IMR-90 (cell line): ENCODE measurements around the gene TCHP. TPM values are rescaled to one million over a fixed set of nuclear protein-coding genes. Genes with fewer than 3 reads are reported as not detected.

Experiments used
- ATAC-seq: fragments of 200-7000 bp; cut with Tn5 transposase; 2 replicates; pipeline ENCODE4 v1.9.1; 2020; ENCODE audit warnings: low read depth, mild to moderate bottlenecking, moderate library complexity
- BruUV-seq: library from RNA; stranded (reverse); fragments of 400-500 nt; replicated peaks from 2 replicates; lab custom pipeline; 2021; lab: Mats Ljungman, UMichigan
- CTCF ChIA-PET: fragments of 300-600 bp; formaldehyde crosslinking; extraction: SDS; loops from one replicate; lab custom pipeline; 2021; ENCODE audit warnings: antibody characterized with exemption; lab: Yijun Ruan, JAX
- POLR2A ChIA-PET: fragments of 300-600 bp; sonication (Branson Sonifier 250); formaldehyde crosslinking; loops from one replicate; lab custom pipeline; 2022; ENCODE audit warnings: antibody characterized with exemption; ENCODE audit not compliant: unreplicated experiment; lab: Charles Lee
- DNase-seq: peaks from one replicate; pipeline ENCODE4 v3.0.0; 2013
- H2AFZ ChIP-seq: replicated peaks from 2 replicates; pipeline ENCODE3; 2013; ENCODE audit warnings: low read length, mild to moderate bottlenecking; ENCODE audit not compliant: poor library complexity
- H2AK5ac ChIP-seq: 2 replicates; pipeline ENCODE4 v1.6.1; 2013; ENCODE audit warnings: low read depth, low read length, inconsistent platforms
- H2AK9ac ChIP-seq: replicated peaks from 2 replicates; pipeline ENCODE3; 2013; ENCODE audit warnings: mild to moderate bottlenecking, low read depth, low read length, moderate library complexity; ENCODE audit not compliant: poor library complexity
- H2BK120ac ChIP-seq: 2 replicates; pipeline ENCODE4 v1.6.1; 2013; ENCODE audit warnings: low read depth, low read length, inconsistent platforms
- H2BK15ac ChIP-seq: 3 replicates; pipeline ENCODE4 v1.6.1; 2013; ENCODE audit warnings: low read depth, low read length, inconsistent platforms
- H2BK20ac ChIP-seq: 2 replicates; pipeline ENCODE4 v1.6.1; 2013; ENCODE audit warnings: low read depth, mild to moderate bottlenecking, inconsistent platforms, low read length, moderate library complexity
- H2BK5ac ChIP-seq: 2 replicates; pipeline ENCODE4 v1.6.1; 2013; ENCODE audit warnings: mild to moderate bottlenecking, low read depth, low read length, inconsistent platforms; ENCODE audit not compliant: poor library complexity, severe bottlenecking
- H3K14ac ChIP-seq: replicated peaks from 2 replicates; pipeline ENCODE4 v1.6.1; 2013; ENCODE audit warnings: low read depth, low read length, inconsistent platforms
- H3K18ac ChIP-seq: 2 replicates; pipeline ENCODE4 v1.6.1; 2013; ENCODE audit warnings: low read depth, low read length, control low read depth
- H3K23ac ChIP-seq: 2 replicates; pipeline ENCODE4 v1.6.1; 2013; ENCODE audit warnings: low read depth, low read length, inconsistent platforms
- H3K27ac ChIP-seq: 2 replicates; pipeline ENCODE4 v1.5.1; 2013; ENCODE audit warnings: mild to moderate bottlenecking, control low read depth, low read length; ENCODE audit not compliant: insufficient read depth
- H3K27me3 ChIP-seq: 2 replicates; pipeline ENCODE4 v1.6.1; 2013; ENCODE audit warnings: low read length; ENCODE audit not compliant: control insufficient read depth, insufficient read depth
- H3K36me3 ChIP-seq: 2 replicates; pipeline ENCODE4 v1.6.1; 2013; ENCODE audit warnings: low read length, mixed read lengths; ENCODE audit not compliant: control insufficient read depth, insufficient read depth
- H3K4ac ChIP-seq: 2 replicates; pipeline ENCODE4 v1.6.1; 2013; ENCODE audit warnings: low read depth, low read length, inconsistent platforms
- H3K4me1 ChIP-seq: 2 replicates; pipeline ENCODE4 v1.6.1; 2013; ENCODE audit warnings: low read length, mixed read lengths; ENCODE audit not compliant: control insufficient read depth, insufficient read depth
- H3K4me2 ChIP-seq: 2 replicates; pipeline ENCODE4 v1.6.1; 2013; ENCODE audit warnings: low read depth, mild to moderate bottlenecking, control low read depth, low read length, moderate library complexity
- H3K4me3 ChIP-seq: 2 replicates; pipeline ENCODE4 v1.5.1; 2013; ENCODE audit warnings: low read depth, mild to moderate bottlenecking, control low read depth, low read length, moderate library complexity; ENCODE audit not compliant: insufficient read depth
- H3K56ac ChIP-seq: 2 replicates; pipeline ENCODE4 v1.6.1; 2013; ENCODE audit warnings: low read length, inconsistent platforms; ENCODE audit not compliant: insufficient read depth; ENCODE audit errors: extremely low read depth
- H3K79me1 ChIP-seq, 2 experiments: 2 replicates each; pipeline ENCODE4 v1.6.1; 2013; ENCODE audit warnings: low read length in 2 of 2, inconsistent platforms in 1 of 2, low read depth in 1 of 2
- H3K9ac ChIP-seq: 2 replicates; pipeline ENCODE4 v1.6.1; 2013; ENCODE audit warnings: low read depth, low read length, control low read depth
- H3K9me1 ChIP-seq: 2 replicates; pipeline ENCODE4 v1.6.1; 2013; ENCODE audit warnings: low read length, inconsistent platforms; ENCODE audit not compliant: insufficient read depth
- H3K9me3 ChIP-seq: 2 replicates; pipeline ENCODE4 v1.6.1; 2013; ENCODE audit warnings: low read length; ENCODE audit not compliant: control insufficient read depth, insufficient read depth
- H4K20me1 ChIP-seq: 2 replicates; pipeline ENCODE4 v1.6.1; 2013; ENCODE audit warnings: low read length, inconsistent platforms; ENCODE audit not compliant: insufficient read depth
- H4K5ac ChIP-seq: 2 replicates; pipeline ENCODE4 v1.6.1; 2013; ENCODE audit warnings: mild to moderate bottlenecking, low read depth, low read length, control low read depth
- H4K8ac ChIP-seq, 2 experiments: 2 replicates each; pipeline ENCODE4 v1.6.1; 2013; ENCODE audit warnings: low read depth in 2 of 2, low read length in 2 of 2, control low read depth in 1 of 2, inconsistent platforms in 1 of 2
- H4K91ac ChIP-seq: 2 replicates; pipeline ENCODE4 v1.6.1; 2013; ENCODE audit warnings: low read depth, low read length, inconsistent platforms; ENCODE audit not compliant: insufficient read depth
- CEBPB ChIP-seq: IDR thresholded peaks from 2 replicates; pipeline ENCODE4 v1.6.1; 2012; ENCODE audit warnings: low read depth, low read length, improper control_type of control experiment
- CHD1 ChIP-seq: IDR thresholded peaks from 2 replicates; pipeline ENCODE4 v1.6.1; 2012; ENCODE audit warnings: low read depth, low read length, improper control_type of control experiment
- ELK1 ChIP-seq: fragments of 150-350 bp; IDR thresholded peaks from 2 replicates; pipeline ENCODE4 v1.6.1; 2016; ENCODE audit warnings: low read depth, mild to moderate bottlenecking, low read length, moderate library complexity, borderline replicate concordance
- FOS ChIP-seq: fragments of 150-350 bp; IDR thresholded peaks from 2 replicates; pipeline ENCODE4 v1.6.1; 2016; ENCODE audit warnings: low read depth, low read length
- MAFK ChIP-seq: IDR thresholded peaks from 2 replicates; pipeline ENCODE4 v1.6.1; 2012; ENCODE audit warnings: low read depth, low read length, improper control_type of control experiment
- MAZ ChIP-seq: IDR thresholded peaks from 2 replicates; pipeline ENCODE4 v1.6.1; 2012; ENCODE audit warnings: low read depth, mild to moderate bottlenecking, low read length, improper control_type of control experiment, moderate library complexity, borderline replicate concordance
- MXI1 ChIP-seq: IDR thresholded peaks from 2 replicates; pipeline ENCODE4 v1.6.1; 2012; ENCODE audit warnings: low read depth, mild to moderate bottlenecking, low read length, moderate library complexity, borderline replicate concordance
- NFE2L2 ChIP-seq: fragments of 150-350 bp; IDR thresholded peaks from 2 replicates; pipeline ENCODE4 v1.6.1; 2016; ENCODE audit warnings: low read depth, mild to moderate bottlenecking, low read length
- POLR2A ChIP-seq: IDR thresholded peaks from 2 replicates; pipeline ENCODE4 v1.6.1; 2012; ENCODE audit warnings: mild to moderate bottlenecking, low read depth, low read length
- RAD21 ChIP-seq: IDR thresholded peaks from 2 replicates; pipeline ENCODE4 v1.6.1; 2012; ENCODE audit warnings: low read length, improper control_type of control experiment
- RFX5 ChIP-seq: IDR thresholded peaks from 2 replicates; pipeline ENCODE4 v1.8.0; 2012; ENCODE audit warnings: low read depth, mild to moderate bottlenecking, low read length, moderate library complexity
- SMC3 ChIP-seq: fragments of 150-350 bp; IDR thresholded peaks from 2 replicates; pipeline ENCODE4 v1.6.1; 2016; ENCODE audit warnings: low read depth, mild to moderate bottlenecking, antibody characterized with exemption, low read length, moderate library complexity
- WGBS, 2 experiments: methylation state at CpG; one replicate each; pipeline versions ENCODE4 v1.1.5 to v1.1.7; 2013; ENCODE audit warnings: missing lambda C conversion rate in 2 of 2; ENCODE audit not compliant: insufficient read length in 1 of 2; ENCODE audit errors: extremely low coverage in 2 of 2; 5-methylcytosine and 5-hydroxymethylcytosine counted together
- dilution Hi-C: fragments of 300-500 bp; cut with HindIII; formaldehyde crosslinking; loops from one replicate; pipeline ENCODE4 v1.14.3; 2018; ENCODE audit warnings: low sequenced_read_pairs; ENCODE audit not compliant: unreplicated experiment
- in situ Hi-C: fragments of 300-500 bp; cut with MboI; formaldehyde crosslinking; loops from 3 replicates; pipeline ENCODE4 v1.14.3; 2019; ENCODE audit warnings: low sequenced_read_pairs, inconsistent platforms, mixed read lengths
- intact Hi-C: fragments of 100-400 bp; cut with micrococcal nuclease; formaldehyde crosslinking; loops from 2 replicates; pipeline ENCODE4 v1.10.0; 2022
- polyA plus RNA-seq, 3 experiments: library from polyadenylated mRNA; depleted of rRNA; stranded (reverse); fragments of >200 nt; gene quantifications; 2 replicates each; pipeline ENCODE4 v1.2.3, GENCODE V29; 2012; ENCODE audit warnings: low replicate concordance in 1 of 3
- total RNA-seq: library from RNA; depleted of rRNA; stranded (reverse); fragments of >200 nt; gene quantifications from 2 replicates; pipeline ENCODE4 v1.2.3, GENCODE V29; 2012

TCHP gene
- total and polyA plus RNA-seq, 2 of the 4 experiments (the other 2 are of a cell fraction) = 6.1 to 13.4 TPM

GRCh38 chr12:109931143-109931542, 31.1 kb downstream of the TCHP start:
- no peaks in the 10 kb centered on the region for H3K9me3 ChIP-seq
- H3K4me3 ChIP-seq = no peak overlapping the region
- peaks cover 39% of the 10 kb centered on the region for H3K36me3 ChIP-seq
- H3K4me1 ChIP-seq = no peaks in the 10 kb centered on the region; the same call in 1 of the 2 replicates
- no peaks in the 10 kb centered on the region for H3K9me1 ChIP-seq
- no peak overlapping the region for H3K14ac ChIP-seq
- DNase-seq (no peak), ATAC-seq (no peak)
- no peak overlapping the region for H2AFZ ChIP-seq
- no peak overlapping the region for H4K91ac ChIP-seq
- H4K8ac ChIP-seq = no peak overlapping the region
- ChIA-PET CTCF (no interaction called here), POLR2A (no interaction called here)
- no peak overlapping the region for H2BK120ac ChIP-seq
- dilution Hi-C loops (no loop called here), intact Hi-C loops (loop anchor here (5.0 kb wide), 1 partner anchor 66 kb away; the partner anchor contains the start of genes ANKRD13A and GIT2), in situ Hi-C loops (no loop called here)
- no peak overlapping the region for H2AK9ac ChIP-seq
- no peak overlapping the region for H3K18ac ChIP-seq
- H3K79me1 ChIP-seq = no peaks in the 10 kb centered on the region
- H3K4ac ChIP-seq = no peak overlapping the region
- BruUV-seq = no TSS peak
- no peak overlapping the region for H2AK5ac ChIP-seq
- H2BK20ac ChIP-seq = no peak overlapping the region
- H3K27ac ChIP-seq = no peak overlapping the region
- no peak overlapping the region for H2BK5ac ChIP-seq
- H3K4me2 ChIP-seq = no peak overlapping the region
- H3K27me3 ChIP-seq = no peaks in the 10 kb centered on the region
- H3K9ac ChIP-seq = no peak overlapping the region
- no peak for TF ChIP-seq ELK1
- no peak for TF ChIP-seq CEBPB
- no peak for TF ChIP-seq MXI1
- TF ChIP-seq RFX5 = no peak
- no peak for TF ChIP-seq POLR2A
- no peak for TF ChIP-seq SMC3
- no peak for TF ChIP-seq FOS
- no peak for TF ChIP-seq MAFK
- no peak for TF ChIP-seq RAD21
- no peak for TF ChIP-seq MAZ
- TF ChIP-seq NFE2L2 = no peak
- no peak for TF ChIP-seq CHD1
- no peak overlapping the region for H3K56ac ChIP-seq
- WGBS, 2 experiments = 100% methylated on average over 1 of the region's 5 CpGs; no CpG with 5 or more reads in 1 of the 2 experiments
- H4K20me1 ChIP-seq = no peaks in the 10 kb centered on the region
- H2BK15ac ChIP-seq = no peak overlapping the region
- no peak overlapping the region for H4K5ac ChIP-seq
- H3K23ac ChIP-seq = no peak overlapping the region
